ENCODE results near the gene SPRED1.

SPRED1 gene

GRCh38 chr15:38377636-38378035, 125.0 kb downstream of the SPRED1 start:
- H3K4me3 ChIP-seq (ENCODE audit: low read length) = no peak overlapping the region
- DNase-seq (ENCODE audit: low read depth) = no peak
- TF ChIP-seq CTCF (IDR thresholded peaks at IDR 0.05; ENCODE audit: insufficient read depth, low read depth, low read length, missing control alignments) = no peak

GRCh38 chr15:38378161-38378560, 125.5 kb downstream of the SPRED1 start:
- peak; percentile 23 for DNase-seq (ENCODE audit: low read depth)
- no peak overlapping the region for H3K4me3 ChIP-seq (ENCODE audit: low read length)
- no peak for TF ChIP-seq CTCF (IDR thresholded peaks at IDR 0.05; ENCODE audit: insufficient read depth, low read depth, low read length, missing control alignments)

GRCh38 chr15:38389924-38390542, 137.4 kb downstream of the SPRED1 start:
- TF ChIP-seq CTCF (IDR thresholded peaks at IDR 0.05; ENCODE audit: insufficient read depth, low read depth, low read length, missing control alignments) = peak; percentile 95
- H3K4me3 ChIP-seq (ENCODE audit: low read length) = no peak overlapping the region
- peak; percentile 75 for DNase-seq (ENCODE audit: low read depth)

- TF ChIP-seq CTCF (IDR thresholded peaks at IDR 0.05; ENCODE audit: insufficient read depth, low read depth, low read length, missing control alignments) = no peak
- no peak for DNase-seq (ENCODE audit: low read depth)
- no peak overlapping the region for H3K4me3 ChIP-seq (ENCODE audit: low read length)
Observed at GRCh38 chr15:38391191-38391590, 138.6 kb downstream of the SPRED1 start.

GRCh38 chr15:38398134-38398533, 145.5 kb downstream of the SPRED1 start:
- no peak for TF ChIP-seq CTCF (IDR thresholded peaks at IDR 0.05; ENCODE audit: insufficient read depth, low read depth, low read length, missing control alignments)
- H3K4me3 ChIP-seq (ENCODE audit: low read length) = no peak overlapping the region
- DNase-seq (ENCODE audit: low read depth) = peak; percentile 82

- no peak overlapping the region for H3K4me3 ChIP-seq (ENCODE audit: low read length)
- no peak for DNase-seq (ENCODE audit: low read depth)
- TF ChIP-seq CTCF (IDR thresholded peaks at IDR 0.05; ENCODE audit: insufficient read depth, low read depth, low read length, missing control alignments) = no peak
Observed at GRCh38 chr15:38401106-38401505, 148.5 kb downstream of the SPRED1 start.

- H3K4me3 ChIP-seq (ENCODE audit: low read length) = no peak overlapping the region
- DNase-seq (ENCODE audit: low read depth) = no peak
- TF ChIP-seq CTCF (IDR thresholded peaks at IDR 0.05; ENCODE audit: insufficient read depth, low read depth, low read length, missing control alignments) = no peak
Observed at GRCh38 chr15:38401701-38402100, 149.1 kb downstream of the SPRED1 start.

Data from epithelial cell of esophagus (primary cell).